GM19328 (cell line): ENCODE measurements around the gene TBX19.

Source experiments
- ATAC-seq: cut with Tn5 transposase; IDR thresholded peaks from one replicate; pipeline ENCODE4 v1.9.1; 2021; ENCODE audit warnings: mild to moderate bottlenecking, moderate library complexity; ENCODE audit not compliant: unreplicated experiment

TBX19 gene

DNA sequence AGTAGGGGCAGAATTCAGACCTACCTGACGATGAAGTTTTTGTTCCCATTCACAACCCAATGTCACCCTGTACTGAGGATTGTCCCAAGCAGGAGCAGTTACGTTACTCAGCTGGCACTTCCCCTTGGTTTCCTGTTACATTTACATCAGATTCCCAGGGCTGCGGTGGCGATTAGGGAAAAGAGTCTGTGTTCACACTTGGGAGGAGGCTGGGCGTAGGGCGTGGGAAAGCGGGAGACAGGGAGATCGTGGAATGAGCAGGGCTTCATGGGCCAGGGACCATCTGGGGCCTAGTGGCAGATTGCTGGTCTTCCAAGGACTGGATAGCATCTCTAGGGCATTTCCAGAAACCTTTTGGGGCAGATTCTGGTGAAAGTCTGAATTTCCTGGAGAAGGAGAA, 39.0 kb downstream of the TBX19 start:
- no peak for ATAC-seq

DNA sequence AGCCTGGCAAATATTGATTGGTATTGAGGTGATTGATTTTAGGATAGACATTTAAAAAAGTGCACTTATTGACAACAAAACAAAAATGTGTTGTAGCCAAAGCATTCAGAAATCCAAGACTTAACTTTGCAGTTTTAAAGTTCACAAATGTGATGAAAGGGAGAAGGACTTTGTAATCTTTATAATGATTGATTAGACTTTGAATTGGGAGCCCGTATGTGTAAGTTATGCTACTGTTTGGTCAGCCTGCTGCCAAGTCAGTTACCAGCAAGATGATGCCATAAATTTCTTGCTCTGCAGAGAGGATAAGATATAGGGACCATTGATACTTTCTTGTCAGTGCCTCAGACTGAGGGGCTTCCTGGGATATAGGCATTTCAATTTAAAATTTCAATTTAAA, 39.5 kb downstream of the TBX19 start:
- ATAC-seq: no peak

DNA sequence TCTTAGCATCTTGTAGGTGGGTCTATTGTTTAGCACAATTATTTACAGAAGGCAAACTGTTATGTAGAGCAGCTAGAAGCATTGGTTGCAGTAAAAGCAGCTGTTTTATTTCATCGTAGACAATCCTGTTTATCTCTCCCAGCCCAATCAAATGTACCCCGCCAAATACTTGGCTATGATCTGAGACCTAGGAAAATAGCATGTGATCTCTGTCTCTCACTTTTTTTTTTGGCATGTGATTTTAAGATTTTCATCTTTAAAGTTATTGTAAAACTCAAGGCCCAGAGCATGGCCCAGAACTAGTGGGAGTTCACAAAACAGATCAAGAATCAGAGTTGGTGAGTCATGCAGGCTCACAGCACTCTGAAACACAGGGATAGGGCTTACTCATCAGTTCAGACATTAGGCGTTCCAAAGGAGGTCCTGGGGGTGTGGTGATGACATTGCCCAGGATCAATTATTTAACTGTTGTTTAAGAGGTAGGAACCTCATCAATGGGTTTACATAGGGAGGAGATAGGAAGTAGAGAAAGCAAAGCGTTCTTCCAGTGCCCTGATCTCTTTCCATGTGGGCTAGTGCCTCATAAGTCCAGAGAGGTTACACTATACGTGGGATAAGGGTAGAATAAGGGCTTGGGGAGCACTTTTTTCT, 40.2 kb downstream of the TBX19 start:
- ATAC-seq: no peak

- no peak for ATAC-seq
These were observed 41.3 kb downstream of the TBX19 start for GRCh38 chr1:168321945-168322344.

GRCh38 chr1:168324745-168325425, 44.2 kb downstream of the TBX19 start:
- ATAC-seq: no peak

GRCh38 chr1:168328731-168329364, 48.2 kb downstream of the TBX19 start:
- no peak for ATAC-seq

DNA sequence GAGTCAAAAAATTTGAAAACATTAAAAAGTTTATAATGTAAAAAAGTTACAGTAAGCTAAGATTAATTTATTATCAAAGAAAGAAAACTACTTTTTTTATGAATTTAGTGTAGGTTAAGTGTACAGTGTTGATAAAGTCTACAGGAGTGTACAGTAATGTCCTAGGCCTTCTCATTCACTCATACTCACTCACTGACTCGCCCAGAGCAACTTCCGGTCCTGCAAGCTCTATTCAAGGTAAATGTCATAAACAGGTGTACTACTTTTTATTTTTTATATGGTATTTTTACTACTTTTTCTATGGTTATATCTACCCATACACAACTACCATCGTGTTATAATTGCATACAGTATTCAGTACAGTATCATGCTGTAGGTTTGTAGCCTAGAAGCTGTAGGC, 49.6 kb downstream of the TBX19 start:
- ATAC-seq: no peak

DNA sequence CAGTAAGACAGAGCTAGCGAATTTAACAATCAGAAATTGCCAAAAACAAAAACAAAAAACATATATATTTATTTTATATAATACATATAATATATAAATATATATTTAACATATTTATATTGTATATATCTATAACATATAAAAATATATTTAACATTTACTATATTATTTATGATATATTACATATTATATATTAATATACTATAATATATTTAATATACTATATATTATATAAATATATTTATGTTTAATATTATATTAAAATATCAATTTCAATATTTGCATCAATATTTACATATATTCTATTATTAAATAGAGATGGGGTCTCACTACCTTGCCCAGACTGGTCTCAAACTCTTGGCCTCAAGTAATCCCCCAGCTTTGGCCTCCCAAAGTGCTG, 50.9 kb downstream of the TBX19 start:
- ATAC-seq: no peak

DNA sequence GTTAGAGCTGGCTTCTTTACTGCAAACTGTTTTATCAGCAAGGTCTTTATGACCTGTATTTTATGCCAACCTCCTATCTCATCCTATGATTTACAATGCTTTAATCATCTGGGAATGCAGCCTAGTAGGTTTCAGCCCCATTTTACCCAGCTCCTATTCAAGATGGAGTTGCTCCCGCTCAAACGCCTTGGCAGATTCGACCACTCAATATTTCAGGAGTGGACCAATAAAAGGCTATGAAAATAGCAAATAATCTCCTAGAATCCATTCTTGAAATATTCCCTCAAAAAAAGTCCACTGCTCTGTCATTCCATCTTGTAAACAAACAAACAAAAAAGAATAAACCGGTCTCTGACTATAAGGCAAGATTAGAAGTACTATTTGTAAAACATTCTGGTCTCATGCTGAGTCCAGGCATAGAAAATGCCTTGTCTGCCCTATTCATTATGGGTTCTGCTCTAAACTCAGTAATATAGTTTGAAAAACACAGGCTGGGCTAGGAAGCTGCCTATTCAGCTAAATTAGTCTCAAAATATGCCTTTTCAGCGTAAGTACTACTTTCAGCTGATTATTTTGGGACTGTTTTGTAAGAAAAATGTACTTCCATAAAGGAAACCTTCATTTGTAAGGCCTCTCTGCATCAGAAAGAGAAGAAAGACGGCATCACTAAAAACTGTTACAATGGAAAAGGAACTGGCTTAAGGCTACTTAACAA, 53.0 kb downstream of the TBX19 start:
- no peak for ATAC-seq

DNA sequence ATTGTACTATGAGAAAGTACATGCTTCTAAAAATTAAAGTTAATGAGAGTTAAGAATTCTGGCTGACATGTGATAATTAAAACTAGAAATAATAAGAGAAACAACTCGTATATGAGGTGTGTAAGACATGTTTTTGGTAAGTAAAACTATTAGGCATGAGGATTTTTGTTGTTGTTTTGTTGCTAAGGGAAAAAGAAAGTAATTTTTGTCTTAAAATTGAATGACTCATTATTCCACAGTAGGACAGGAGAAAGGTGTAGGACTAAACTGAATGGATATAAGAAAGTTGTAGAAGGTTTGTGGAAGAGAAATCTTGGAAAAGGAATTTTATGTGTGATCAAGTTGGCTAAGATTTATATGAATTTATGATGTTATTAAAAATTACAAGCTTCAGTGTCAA, 54.8 kb downstream of the TBX19 start:
- no peak for ATAC-seq

- ATAC-seq: no peak
These were observed 58.2 kb downstream of the TBX19 start for GRCh38 chr1:168338589-168339503.

DNA sequence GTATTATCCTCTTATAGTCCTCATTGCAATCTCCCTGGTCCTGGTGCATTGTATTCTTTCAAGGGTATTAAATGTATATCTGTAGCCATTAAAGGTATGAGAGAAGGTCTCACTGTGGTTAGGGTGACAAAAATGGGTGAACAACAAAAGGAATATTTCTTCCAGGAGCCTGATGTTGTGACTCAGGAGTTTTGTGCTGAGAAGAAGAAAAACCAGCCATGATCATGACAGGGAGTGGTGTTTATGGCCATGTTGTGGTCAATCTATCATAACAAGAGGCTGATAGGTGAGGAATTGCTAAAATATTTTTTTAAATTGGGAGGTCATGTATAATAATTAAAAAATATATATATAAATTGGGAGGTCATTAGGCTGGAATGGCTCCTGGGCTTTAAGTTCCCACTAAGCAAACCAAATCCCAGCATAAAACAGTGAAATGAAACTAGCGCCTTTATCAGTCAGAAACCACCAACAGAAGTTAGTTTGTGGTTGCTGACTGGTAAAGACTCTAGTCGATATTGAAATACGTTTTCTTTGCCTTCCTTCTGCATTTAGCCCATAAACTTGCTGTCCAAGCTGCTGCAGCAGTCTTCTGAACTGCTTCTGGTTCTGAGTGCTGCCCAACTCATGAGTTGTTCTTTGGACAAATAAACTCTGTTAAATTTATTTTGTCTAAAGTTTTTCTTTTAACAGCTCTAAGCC, 60.3 kb downstream of the TBX19 start:
- no peak for ATAC-seq

- ATAC-seq: no peak
These were observed 60.9 kb downstream of the TBX19 start for GRCh38 chr1:168341483-168341975.

- peak; percentile 82 for ATAC-seq
These were observed 62.0 kb downstream of the TBX19 start for GRCh38 chr1:168342572-168343280.

DNA sequence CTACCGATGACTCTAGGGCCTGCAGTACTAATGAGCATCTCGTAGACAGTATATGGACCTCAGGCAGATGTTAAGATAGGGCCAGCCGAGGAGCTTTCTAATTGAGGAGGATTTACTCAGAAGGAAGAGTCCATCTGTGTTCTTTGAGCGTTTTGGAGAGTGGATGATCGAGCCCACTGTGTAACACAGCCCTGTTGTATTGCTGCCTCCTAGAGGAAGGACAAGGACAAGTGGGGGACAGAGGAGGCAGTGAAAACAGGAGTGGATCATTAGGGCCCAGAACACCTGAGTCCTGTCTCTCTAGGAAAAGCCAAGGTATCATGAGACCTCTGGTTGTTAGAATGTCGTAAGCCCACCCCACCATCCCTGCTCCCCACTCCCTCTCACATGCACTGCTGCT, 62.9 kb downstream of the TBX19 start:
- ATAC-seq: no peak

- ATAC-seq: no peak
These were observed 63.8 kb downstream of the TBX19 start for GRCh38 chr1:168344517-168344916.

- ATAC-seq: no peak
These were observed 65.3 kb downstream of the TBX19 start for GRCh38 chr1:168345939-168346338.

DNA sequence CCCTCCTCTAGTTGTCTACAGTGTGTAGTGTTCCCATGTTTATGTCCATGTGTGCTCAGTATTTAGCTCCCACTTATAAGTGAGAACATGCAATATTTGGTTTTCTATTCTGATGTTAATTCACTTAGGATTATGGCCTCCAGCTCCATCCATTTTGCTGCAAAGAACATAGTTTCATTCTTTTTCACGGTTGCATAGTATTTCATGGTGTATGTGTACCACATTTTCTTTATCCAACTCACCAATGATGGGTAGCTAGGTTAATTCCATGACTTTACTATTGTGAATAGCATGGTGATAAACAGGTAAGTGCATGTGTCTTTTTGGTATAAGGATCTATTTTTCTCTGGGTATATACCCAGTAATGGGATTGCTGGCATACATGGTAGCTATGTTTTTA, 67.0 kb downstream of the TBX19 start:
- no peak for ATAC-seq

- ATAC-seq: no peak
These were observed 67.6 kb downstream of the TBX19 start for GRCh38 chr1:168348146-168348709.
